ENCODE data around the gene ARIH1.
"Not testable (repeated sequence)": the region's sequence is repeated elsewhere in the genome, so short reads cannot be mapped to it uniquely, and the experiment has no call there.

ARIH1 gene

DNA sequence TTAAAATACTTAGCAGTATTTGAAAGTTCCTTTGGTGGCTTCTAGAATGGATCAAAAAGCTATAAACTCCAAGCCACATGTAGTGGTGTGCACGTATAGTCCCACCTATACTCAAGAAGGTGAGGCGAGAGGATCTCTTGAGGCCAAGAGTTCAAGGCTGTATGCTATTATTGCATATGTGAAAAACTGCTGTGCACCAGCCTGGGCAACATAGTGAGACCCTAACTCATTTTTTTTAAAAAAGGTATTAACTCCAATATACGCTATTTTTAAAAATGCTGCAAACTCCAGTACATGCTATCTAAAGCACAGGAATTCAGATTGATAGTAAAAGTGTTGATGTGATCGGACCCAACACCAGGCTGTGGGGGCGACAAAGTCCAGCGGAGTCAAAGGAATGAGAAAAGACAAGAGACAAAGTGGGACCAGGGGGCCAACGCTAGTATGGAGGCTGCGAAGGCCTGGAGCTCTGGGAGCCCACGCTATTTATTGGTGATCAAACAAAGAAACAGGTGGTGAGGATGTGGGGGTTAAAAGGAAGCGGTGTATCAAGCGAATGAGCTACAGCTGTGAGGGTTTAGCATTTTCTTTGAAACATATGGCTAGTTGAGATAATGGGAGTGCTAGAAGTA is 66.6 kb downstream of the ARIH1 start:
- DNase-seq = no peak

DNA sequence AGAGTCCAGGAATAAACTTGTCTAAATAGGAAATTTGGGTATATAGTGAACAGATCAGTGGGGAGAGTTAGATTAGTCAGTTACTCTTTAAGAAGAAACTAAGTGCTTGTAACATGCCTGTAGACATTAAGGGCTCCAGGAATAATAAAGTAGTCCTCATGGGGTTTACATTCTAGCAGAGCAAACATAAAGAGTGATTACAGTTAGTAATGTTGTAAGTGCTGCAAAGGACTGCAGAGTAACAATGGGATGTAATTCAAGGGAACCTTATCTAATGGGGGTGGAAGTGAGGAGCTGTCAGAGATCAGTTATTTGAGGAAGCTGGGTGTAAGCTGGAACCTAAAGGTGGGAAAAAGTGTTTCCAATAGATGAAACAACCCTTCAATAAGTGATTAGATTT is 67.5 kb downstream of the ARIH1 start:
- DNase-seq = no peak

DNA sequence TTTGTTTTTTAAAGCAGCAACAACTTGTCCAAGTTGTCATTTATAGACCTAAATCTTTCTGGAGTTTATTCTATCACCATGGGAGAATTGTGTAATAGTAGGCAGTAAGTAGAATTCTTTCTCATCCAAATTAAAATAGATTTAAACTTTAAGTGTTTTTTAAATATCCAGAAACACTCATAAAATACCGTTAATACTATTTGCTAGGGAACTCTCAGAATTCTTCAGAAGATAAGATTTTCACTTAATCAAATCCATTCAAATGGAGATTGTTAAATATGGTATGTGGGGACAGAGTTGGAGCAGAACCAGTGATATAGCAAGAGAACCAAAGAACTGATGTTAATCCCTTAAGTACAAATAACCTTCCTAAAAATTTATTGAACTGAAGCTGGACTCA is 71.0 kb downstream of the ARIH1 start:
- no peak for DNase-seq

DNA sequence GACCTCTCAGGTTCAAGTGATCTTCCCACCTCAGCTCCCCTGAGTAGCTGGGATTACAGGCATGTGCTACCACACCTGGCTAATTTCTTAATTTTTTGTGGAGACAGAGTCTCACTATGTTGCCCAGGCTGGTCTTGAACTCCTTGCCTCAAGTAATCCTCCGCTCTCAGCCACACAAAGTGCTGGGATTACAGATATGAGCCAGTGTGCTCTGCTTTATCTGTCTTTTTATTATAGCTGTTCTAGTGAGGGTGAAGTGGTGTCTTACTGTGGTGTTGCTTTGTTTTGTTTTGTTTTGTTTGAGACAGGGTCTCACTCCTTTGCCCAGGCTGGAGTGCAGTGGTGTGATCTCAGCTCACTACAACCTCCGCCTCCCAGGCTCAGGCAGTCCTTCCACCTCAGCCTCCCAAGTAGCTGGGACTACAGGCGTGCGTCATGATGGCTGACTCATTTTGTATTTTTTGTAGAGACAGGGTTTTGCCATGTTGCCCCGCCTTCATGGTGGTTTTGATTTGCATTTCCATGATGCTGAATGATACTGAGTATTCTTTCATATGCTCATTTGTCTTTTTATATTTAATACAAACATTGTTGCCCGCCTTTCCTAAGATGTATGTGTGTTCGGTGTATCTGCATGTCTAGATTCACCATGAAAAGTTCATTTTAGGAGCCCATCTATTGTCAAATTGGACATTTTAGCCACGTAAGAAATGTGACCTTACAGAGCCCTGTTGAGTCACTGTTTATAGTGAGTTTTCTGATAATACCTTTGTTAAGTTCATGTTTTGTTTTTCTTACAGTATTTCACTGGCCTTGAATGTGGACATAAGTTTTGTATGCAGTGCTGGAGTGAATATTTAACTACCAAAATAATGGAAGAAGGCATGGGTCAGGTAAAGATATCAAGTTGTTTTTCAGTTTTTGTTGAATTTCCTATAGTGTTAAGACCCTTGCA is 80.6 kb downstream of the ARIH1 start:
- peak; percentile 52 to 62 for DNase-seq

DNA sequence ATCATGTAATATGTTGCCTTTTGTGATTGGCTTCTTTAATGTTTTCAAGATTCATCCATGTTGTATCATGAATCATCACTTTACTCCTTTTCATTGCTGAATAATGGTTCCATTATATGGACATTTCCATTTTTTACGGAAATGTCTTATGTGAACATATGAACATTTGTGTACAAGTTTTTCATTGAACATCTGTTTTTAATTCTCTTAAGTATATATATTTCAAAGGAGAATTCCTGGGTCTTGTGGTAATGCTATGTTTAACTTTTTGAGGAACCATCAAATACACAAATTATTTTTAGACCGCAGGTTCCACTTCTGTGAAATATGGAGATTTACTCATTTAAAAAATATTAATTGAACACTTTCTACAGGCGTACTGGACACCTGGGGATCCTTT is 85.7 kb downstream of the ARIH1 start:
- no peak for DNase-seq

GRCh38 chr15:72560458-72560857 is 86.3 kb downstream of the ARIH1 start:
- DNase-seq = no peak

DNA sequence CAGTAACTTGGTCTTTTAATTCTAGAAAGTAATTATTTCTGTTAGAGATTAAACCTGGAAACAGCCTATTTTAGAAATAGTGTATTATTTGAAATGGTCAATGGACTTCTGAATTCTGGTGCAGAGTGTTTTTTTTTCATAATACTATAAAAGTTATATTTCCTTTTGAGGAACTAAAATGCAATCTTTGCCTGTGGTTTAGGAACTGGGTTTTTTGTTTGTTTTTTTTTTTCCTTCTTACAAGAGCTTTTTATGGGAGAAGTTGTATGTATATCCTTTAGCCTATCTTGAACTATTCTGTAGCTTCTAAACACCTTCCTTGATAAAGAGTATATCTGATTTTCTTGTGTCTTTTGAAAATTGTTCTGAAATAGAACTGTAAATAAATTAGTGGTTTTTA is 88.3 kb downstream of the ARIH1 start:
- no peak for DNase-seq

DNA sequence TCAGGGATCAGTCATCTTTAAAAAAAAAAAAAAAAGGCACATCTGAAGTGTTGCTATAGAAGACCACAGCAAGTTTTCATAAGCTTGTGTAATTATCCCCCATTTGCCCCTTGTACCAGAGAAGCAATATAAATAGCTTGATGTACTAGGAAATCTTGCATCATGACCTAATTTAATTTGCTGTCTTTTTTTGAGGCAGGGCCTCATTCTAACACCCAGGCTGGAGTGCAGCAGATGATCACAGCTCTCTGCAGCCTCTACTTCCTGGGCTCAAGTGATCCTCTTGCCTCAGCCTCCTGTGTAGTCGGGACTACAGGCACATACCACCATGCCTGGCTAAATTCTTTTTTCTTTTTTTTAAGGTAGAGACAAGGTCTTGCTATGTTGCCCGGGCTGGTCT is 88.7 kb downstream of the ARIH1 start:
- DNase-seq = no peak

GRCh38 chr15:72564091-72564490 is 90.0 kb downstream of the ARIH1 start:
- DNase-seq = no peak

- no peak for DNase-seq
Observed at GRCh38 chr15:72566973-72567372, 92.8 kb downstream of the ARIH1 start.

DNA sequence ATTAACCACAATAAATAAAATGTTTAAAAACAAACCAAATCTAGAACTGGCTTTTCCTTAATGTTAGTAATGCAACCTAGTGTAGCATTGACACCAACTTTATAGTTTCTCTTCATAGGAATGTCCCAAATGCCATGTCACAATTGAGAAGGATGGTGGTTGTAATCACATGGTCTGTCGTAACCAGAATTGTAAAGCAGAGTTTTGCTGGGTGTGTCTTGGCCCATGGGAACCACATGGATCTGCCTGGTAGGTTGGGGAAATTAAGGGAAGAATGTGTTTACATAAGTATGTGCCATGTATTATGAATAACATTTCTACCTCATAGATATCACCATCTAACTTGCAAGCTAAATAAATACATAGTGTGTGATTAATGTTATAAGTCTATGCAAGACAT is 95.9 kb downstream of the ARIH1 start:
- no peak for DNase-seq

GRCh38 chr15:72579814-72580213 is 105.7 kb downstream of the ARIH1 start:
- no peak for DNase-seq

DNA sequence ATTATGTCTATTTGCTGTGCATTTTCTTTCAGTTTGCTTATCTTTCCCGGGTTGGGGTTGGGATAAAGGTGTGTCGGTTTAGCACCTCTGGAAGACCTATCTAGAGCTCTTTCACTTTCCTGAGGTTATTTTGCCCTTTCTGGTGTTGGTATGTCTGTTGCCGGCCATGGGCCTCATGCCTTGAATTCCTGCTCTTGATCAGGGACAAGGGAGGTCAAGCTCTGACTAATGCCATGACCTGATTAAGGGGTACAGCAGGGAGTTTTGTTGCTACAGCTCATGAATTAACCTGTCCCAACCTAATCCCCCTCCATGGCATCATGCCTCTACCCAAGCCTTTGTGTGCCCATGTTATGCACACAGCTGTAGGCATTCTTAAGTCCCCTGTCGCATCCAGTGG is 109.9 kb downstream of the ARIH1 start:
- DNase-seq = no peak

DNA sequence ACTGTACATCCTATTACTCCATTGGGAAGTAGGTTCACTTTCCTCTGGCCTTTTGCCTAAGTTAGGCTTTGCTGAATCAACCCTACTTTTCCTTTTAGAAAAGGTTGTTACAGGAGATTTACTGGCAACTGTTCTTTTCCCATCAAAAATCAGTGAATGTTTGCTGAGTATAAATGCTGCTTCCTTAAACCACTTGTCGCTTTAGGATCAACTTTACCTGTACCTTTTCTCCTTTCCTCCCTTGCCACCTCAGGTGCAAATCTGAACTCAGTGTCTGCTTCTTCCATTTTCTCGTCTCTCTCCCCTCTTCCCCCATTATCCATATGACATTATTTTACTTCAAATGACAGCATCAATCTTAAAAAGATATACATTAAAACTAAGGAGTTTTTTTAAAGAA is 110.9 kb downstream of the ARIH1 start:
- no peak for DNase-seq

GRCh38 chr15:72585476-72586058 is 111.4 kb downstream of the ARIH1 start:
- DNase-seq = no peak

DNA sequence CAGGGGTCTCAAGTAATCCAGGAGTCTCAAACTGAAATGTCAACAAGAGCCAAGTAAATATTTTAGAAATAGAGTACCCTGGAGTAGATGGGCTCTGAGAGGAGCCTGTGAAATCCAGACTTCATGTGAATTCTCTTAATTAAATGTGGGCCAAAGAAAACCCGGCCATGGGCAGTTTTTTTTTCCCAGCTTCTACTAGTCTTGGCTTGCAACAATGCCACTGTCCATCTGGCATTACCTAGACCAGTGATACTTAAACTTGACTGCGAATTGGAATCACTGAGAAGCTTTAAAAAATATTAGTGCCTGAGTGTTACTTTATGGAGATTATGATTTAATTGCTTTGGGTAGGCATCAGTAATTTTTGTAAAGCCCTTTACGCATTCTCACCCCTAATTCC is 114.0 kb downstream of the ARIH1 start:
- no peak for DNase-seq

GRCh38 chr15:72590427-72590826 is 116.3 kb downstream of the ARIH1 start:
- no peak for DNase-seq

GRCh38 chr15:72591361-72591760 is 117.2 kb downstream of the ARIH1 start:
- no peak for DNase-seq

DNA sequence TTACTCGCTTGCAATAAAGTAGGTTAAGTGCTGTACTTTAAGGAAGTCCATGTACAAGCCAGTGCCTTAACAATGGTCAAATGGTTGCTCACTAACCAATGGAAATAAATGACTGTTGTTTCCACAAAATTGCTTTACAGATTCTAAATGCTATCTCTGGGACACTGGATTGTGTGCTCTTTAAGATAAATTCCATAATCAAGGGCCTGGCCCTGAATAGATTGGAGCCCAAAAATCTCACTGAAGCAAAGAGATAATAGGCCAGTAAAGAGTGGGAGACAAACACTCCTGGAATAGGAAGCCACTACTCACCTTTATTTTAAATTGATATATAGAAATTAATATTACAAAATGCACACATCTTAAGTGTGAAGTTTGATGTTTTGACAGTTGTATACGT is 118.0 kb downstream of the ARIH1 start:
- no peak for DNase-seq

- no peak for DNase-seq
Observed at GRCh38 chr15:72592676-72593075, 118.5 kb downstream of the ARIH1 start.

GRCh38 chr15:72593838-72594237 is 119.7 kb downstream of the ARIH1 start:
- no peak for DNase-seq

DNA sequence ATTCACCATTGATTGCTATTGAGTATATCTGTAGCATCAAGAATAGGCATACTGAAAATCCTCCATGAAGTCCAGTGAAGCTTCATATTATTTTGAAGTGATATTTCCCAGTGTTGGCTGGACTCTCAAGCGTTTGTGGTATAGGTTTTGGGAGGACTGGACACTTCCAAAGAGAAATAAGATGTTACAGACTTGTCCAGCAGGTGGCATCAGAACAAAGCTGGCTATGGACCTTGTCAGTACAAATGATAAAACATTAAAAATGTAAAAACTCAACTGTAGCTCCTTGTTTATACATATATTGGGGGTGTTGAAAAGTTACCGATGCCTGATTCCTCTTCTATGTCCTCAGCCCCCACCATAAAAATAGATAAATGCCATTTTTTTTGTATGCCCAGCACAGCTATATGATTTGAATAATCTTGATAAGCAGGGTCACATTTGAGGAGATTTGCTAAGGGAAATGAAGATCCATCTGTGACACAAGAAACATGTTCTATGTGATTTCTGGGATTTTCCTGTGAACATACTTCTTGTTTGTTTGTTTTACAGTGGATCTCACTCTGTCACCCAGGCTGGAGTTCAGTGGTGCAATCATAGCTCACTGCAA is 125.8 kb downstream of the ARIH1 start:
- no peak for DNase-seq

DNA sequence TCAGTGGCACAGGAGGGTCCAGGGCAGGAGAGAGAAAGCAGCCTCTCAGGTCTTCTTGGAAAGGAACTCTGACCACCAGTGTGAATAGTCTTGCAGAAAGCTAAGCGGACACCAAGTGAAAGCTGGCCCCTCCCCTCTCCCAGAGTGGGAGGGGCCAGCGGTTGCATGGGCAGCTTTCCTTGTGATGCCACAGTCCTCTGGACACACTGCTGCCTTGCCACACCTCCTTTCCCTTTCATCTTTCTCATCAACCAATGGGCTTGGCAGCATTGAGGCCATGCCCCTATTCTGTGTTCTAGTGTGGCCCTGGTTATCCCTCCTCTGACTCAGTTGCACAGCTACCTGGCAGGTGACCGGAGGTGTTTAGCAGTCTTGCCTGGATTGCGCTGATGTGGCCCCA is 130.7 kb downstream of the ARIH1 start:
- DNase-seq = no peak

DNA sequence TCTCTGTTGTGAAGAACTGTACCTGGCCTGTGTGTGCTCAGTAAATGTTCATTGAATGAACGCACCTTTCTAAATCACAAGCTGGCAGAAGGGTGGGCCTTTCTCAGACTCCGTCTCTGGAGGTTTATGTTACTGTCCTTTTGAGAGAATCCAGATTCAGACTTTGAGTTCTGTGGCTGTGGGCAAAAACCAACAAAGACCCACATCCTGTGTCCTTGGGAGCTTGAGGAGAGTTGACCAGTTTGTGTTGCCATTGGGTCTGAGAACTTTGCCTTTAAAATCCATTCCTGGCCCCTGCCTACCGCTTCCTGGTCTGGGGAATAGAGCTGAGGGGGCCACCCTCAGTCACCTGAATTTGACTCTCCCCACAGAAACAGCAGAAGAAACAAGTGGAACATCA is 134.0 kb downstream of the ARIH1 start:
- not testable (repeated sequence) for DNase-seq
